CD4-positive, alpha-beta T cell treated with Interleukin-4 for 4 hours (primary cell): ENCODE results near the gene PRPF40A.
A peak's percentile ranks its signal among the peaks of the same experiment; 100 is the strongest.

Experiments used
- DNase-seq: peaks from one replicate; pipeline ENCODE4 v3.0.0-alpha.2; 2020

PRPF40A gene

DNA sequence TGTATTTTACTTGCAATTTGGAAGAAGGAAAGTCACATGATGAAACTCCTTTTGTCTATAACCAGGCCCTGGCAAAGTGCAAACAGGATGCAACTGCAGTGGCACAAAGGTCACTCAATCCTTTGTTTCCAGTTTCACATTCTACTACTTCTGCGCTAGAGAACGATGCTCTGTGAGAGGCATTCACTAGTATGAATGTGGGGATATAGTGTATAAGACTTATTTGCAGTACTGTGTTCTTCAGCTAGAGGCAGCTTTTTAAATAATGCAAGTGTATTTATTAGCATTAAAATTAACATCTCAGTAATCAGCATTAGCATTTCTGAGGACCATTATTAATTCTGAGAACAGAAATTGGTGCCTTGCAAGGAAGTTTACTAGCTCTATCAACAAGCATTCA, 68.9 kb downstream of the PRPF40A start:
- DNase-seq, result no peak

GRCh38 chr2:152647552-152647951, 69.7 kb downstream of the PRPF40A start:
- DNase-seq, result no peak

DNA sequence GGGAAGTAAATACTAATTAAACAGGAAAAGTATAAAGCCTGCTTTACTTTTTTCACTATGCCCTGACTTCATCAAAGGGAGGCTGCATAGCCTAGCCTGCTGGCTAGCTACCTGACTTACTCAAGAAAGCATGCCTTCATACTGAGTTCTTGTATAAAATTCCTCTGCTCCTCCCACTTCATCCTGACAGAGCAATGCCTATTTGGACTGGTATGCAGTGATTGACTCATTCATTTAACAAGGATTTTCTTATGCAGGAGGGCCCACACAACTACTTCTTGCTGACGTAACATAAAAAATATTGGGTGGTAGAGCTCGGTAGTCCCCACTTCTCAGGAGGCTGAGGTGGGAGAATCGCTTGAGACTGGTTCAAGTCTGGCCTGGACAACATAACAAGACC, 70.5 kb downstream of the PRPF40A start:
- no peak for DNase-seq

DNA sequence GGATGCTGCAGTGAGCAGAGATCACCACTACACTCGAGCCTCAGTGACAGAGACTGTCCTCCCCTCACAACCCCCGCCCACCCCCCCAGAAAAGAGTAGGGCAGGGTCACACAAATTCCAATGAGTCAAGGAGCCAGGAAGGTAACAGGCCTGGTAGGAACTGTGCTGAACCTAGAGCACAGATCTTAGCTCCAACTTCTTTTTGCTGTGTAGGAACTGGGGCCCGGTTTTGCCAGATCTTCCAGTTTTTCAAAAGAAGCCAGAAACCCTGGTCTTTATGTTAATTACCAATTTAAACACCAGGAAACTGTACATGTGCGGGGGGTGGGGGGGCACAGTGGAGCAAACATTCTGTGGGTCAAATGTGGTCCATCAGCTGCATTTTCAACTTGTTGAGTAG, 71.0 kb downstream of the PRPF40A start:
- no peak for DNase-seq

- no peak for DNase-seq
These were observed 72.9 kb downstream of the PRPF40A start for GRCh38 chr2:152644189-152644873.

GRCh38 chr2:152638590-152638989, 78.7 kb downstream of the PRPF40A start:
- DNase-seq, result no peak

GRCh38 chr2:152638056-152638455, 79.2 kb downstream of the PRPF40A start:
- no peak for DNase-seq

- DNase-seq, result no peak
These were observed 80.0 kb downstream of the PRPF40A start for GRCh38 chr2:152637251-152637650.

- DNase-seq, result peak; percentile 70
These were observed 81.5 kb downstream of the PRPF40A start for GRCh38 chr2:152635635-152636298.

DNA sequence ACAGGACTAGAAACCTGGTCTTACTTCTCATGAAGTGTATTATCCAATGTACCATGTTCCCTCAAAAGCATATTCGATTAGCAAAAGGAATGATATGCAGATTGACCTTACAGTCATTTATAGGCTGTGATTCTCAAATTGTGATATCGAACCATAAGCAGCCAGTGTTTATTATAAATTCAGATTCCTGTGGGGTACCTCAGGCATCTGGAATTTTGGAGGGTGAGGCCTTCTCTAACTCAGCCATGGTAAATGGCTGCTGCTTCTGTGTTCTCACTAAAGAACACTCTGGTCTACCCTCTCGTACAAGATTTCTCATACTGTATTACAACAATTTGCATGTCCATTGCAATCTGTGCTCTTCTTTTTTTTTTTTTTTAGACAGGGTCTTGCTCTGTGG, 84.5 kb downstream of the PRPF40A start:
- DNase-seq, result no peak

DNA sequence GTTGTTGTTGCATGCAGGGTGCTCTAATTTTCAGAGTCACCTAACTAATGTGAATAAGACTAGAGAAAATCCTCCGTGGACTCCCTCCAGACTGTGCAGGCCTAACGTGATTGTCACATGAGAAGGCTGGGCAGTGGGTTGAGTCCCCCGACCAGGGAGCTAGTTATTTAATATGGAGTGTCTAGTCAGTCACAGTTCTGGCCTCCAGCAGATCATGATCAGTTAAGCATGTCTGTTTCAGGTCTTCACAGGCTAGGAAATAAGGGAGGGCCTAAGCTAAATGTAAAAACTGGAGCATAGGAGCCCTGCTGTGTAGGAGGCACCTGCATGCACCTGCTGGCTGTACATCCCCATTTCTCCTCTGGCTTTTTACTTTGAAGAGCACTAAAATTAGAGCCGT, 86.8 kb downstream of the PRPF40A start:
- DNase-seq, result no peak

- no peak for DNase-seq
These were observed 88.1 kb downstream of the PRPF40A start for GRCh38 chr2:152629202-152629601.

DNA sequence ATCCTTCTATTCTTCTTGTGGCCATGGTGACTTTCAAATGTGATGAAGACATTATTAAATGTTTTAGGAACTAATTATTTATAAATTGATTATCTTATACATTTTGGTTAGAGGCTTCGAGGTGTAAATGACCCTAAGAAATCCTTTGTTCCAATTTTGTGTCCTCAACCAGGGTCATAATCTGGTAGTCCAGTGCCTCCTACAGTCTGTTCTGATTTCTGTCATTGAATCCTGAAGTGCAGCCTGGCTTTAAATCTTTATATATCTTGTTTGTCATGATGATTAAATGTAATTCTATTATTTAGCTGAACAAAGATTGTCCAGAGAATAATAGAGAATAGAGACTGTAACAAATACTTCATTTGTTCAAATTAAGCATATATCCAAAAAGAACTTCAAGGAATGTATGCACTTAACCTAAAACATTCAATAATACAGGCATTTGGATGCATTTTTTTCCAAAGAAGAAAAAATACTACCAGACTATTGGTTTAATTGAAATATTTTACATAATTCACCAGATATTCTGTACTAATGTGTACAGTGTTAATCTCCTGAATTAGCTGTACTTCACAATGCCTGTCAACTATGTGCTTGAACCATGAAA, 89.8 kb downstream of the PRPF40A start:
- DNase-seq, result no peak

- no peak for DNase-seq
These were observed 90.3 kb downstream of the PRPF40A start for GRCh38 chr2:152626911-152627339.

DNA sequence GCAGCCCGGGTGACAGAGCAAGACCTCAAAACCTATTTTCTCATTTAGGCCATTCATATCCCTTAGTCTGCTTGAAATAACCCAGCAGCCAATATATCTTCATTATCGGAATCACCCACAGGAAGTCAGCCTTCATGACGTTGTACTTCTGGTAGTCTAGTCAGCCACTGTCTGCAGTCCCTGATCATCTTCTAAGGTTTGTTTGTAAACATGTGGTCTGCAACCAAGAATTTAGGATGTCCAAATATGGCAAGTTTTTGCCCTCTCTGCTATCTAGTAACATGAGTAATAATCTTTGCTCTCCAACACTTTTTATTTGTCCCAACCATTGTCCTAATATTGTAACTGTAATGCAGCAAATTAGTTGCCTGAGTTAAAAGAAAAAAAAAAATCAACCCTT, 92.5 kb downstream of the PRPF40A start:
- DNase-seq, result no peak

GRCh38 chr2:152623775-152624174, 93.5 kb downstream of the PRPF40A start:
- no peak for DNase-seq

- DNase-seq, result no peak
These were observed 94.1 kb downstream of the PRPF40A start for GRCh38 chr2:152623076-152623740.

DNA sequence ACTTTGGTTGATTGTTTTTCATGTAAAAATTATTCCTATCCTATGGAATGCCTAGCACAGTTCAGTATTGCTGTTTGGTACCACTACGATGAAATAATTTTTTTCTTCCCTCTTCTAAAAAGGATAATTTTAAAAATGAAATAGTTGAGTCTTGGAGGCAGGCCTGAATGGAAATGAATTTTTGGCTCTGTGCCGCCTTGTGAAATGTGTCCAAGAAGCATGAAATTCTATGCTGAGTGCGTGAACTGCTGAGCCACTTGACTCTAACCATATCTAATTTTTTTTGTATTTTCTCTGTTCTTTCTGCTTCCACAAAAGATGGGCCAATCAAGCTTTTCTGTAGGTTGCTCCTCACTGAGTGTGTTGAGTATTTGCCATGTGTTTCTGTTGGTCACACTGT, 95.0 kb downstream of the PRPF40A start:
- no peak for DNase-seq

DNA sequence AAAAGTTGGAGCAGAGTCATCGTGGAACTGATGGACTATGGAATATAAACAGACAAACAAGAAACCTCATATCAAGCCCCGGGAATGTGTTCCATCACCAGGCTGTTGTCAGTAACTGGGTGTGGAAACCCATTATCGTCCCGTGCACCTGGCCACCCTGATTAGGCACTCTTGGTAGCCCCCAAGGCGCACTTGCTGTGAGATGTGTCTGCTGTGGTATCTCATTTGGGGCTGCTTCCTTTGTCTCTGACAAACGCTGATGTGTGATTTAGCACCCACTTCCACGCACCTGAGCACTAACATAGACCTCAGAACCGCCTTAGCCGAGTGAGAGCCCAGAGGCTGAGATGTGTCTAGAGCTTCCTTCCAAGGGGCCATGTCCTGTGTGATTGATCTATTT, 96.3 kb downstream of the PRPF40A start:
- no peak for DNase-seq

GRCh38 chr2:152620208-152620607, 97.1 kb downstream of the PRPF40A start:
- no peak for DNase-seq

GRCh38 chr2:152618193-152618564, 99.1 kb downstream of the PRPF40A start:
- DNase-seq, result no peak

DNA sequence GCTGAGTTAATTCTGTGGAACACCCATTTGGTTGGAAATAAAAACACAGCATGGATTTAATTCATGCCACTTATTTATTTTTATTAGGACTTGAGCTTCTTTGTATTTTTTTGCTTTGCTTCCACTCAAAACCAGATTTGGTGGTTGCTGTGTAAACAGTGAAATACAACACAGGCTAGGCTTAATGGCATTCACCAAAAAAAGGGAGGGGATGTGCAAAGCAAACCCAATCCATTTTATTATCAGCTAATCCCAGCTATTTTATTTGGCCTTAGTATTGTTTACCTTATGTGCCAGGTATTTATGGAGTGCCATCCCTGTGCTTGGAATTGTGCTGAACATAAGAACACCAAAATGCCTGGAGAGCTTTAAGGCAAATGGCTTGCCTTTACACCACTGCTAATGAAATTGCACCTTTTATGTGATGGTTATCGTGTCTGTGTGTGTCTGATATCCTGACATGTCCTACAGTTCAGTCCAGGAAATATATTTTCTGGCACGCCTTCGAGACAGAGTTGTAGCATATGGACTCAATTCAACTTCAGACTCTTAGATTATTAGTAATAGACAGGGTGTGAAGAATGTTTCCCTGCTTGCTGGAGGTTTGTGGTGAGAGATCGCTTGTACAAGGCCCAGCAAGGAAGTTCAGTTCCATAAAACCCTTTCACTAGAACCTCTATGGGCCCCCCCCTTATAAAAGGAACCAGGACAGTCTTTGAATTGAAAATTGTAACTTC, 99.6 kb downstream of the PRPF40A start:
- no peak for DNase-seq

GRCh38 chr2:152615177-152615576, 102.1 kb downstream of the PRPF40A start:
- no peak for DNase-seq
